PC-9 (cell line): ENCODE data around the gene LRRTM4. TPM values are rescaled to one million over a fixed set of nuclear protein-coding genes. Genes with fewer than 3 reads are reported as not detected.

Experiments
- BruUV-seq: library from RNA; stranded (reverse); fragments of 400-500 nt; replicated peaks from 2 replicates; lab custom pipeline; 2021; lab: Mats Ljungman, UMichigan
- CTCF ChIA-PET: fragments of 300-600 bp; sonication (Branson Sonifier 250); formaldehyde crosslinking; loops from one replicate; lab custom pipeline; 2022; ENCODE audit warnings: antibody characterized with exemption; lab: Charles Lee
- POLR2A ChIA-PET: fragments of 300-600 bp; sonication (Branson Sonifier 250); formaldehyde crosslinking; loops from one replicate; lab custom pipeline; 2022; ENCODE audit warnings: antibody characterized with exemption; ENCODE audit not compliant: unreplicated experiment; lab: Charles Lee
- DNase-seq, 2 experiments: peaks; one replicate each; pipeline versions ENCODE4 v3.0.0 to v3.0.0-alpha.2; 2015 to 2022; ENCODE audit warnings: mixed read lengths in 1 of 2
- H2AFZ ChIP-seq: fragments of 200-600 bp; sonication (generic); 2 replicates; pipeline ENCODE4 v1.8.1; 2017; ENCODE audit warnings: antibody characterized with exemption
- H3F3A ChIP-seq: fragments of 200-600 bp; sonication (generic); 2 replicates; pipeline ENCODE4 v1.8.1; 2017; ENCODE audit warnings: antibody characterized with exemption, mild to moderate bottlenecking, low read depth; ENCODE audit not compliant: insufficient read depth
- H3K27ac ChIP-seq: fragments of 200-600 bp; sonication (generic); 2 replicates; pipeline ENCODE4 v1.6.1; 2016; ENCODE audit warnings: mixed run types
- H3K27me3 ChIP-seq: fragments of 200-600 bp; sonication (generic); 2 replicates; pipeline ENCODE4 v1.6.1; 2016; ENCODE audit warnings: low read depth, mixed run types; ENCODE audit not compliant: insufficient read depth
- H3K36me3 ChIP-seq: fragments of 200-600 bp; sonication (generic); 2 replicates; pipeline ENCODE4 v1.6.1; 2016; ENCODE audit warnings: low read depth, mixed run types
- H3K4me1 ChIP-seq: fragments of 200-600 bp; sonication (generic); replicated peaks from 2 replicates; pipeline ENCODE4 v1.6.1; 2016; ENCODE audit warnings: mixed run types; ENCODE audit not compliant: insufficient read depth
- H3K4me2 ChIP-seq: fragments of 200-600 bp; sonication (generic); 2 replicates; pipeline ENCODE4 v1.6.1; 2017; ENCODE audit warnings: mixed run types
- H3K4me3 ChIP-seq: fragments of 200-600 bp; sonication (generic); 2 replicates; pipeline ENCODE4 v1.6.1; 2016; ENCODE audit warnings: mixed run types
- H3K79me2 ChIP-seq: fragments of 200-600 bp; sonication (generic); 2 replicates; pipeline ENCODE4 v1.6.1; 2017; ENCODE audit warnings: low read depth, mixed run types
- H3K9me2 ChIP-seq: fragments of 200-600 bp; sonication (generic); 2 replicates; pipeline ENCODE4 v1.8.1; 2017; ENCODE audit warnings: mild to moderate bottlenecking; ENCODE audit not compliant: insufficient read depth
- H3K9me3 ChIP-seq: fragments of 200-600 bp; sonication (generic); 2 replicates; pipeline ENCODE4 v1.8.1; 2016; ENCODE audit warnings: low read depth; ENCODE audit not compliant: insufficient read depth
- H4K20me1 ChIP-seq: fragments of 200-600 bp; sonication (generic); 2 replicates; pipeline ENCODE4 v1.8.1; 2017; ENCODE audit not compliant: insufficient read depth
- EZH2 ChIP-seq: fragments of 200-600 bp; sonication (generic); IDR thresholded peaks from 2 replicates; pipeline ENCODE4 v1.8.0; 2017; ENCODE audit warnings: antibody characterized with exemption, low read depth
- intact Hi-C: fragments of 100-400 bp; cut with micrococcal nuclease; formaldehyde crosslinking; loops from one replicate; pipeline ENCODE4 v1.10.0; 2022; ENCODE audit not compliant: unreplicated experiment
- total RNA-seq: library from RNA; stranded (reverse); gene quantifications from 2 replicates; pipeline ENCODE4 v1.2.3, GENCODE V29; 2021
- TF ChIP-seq, protein P1 (sequence below): fragments of 200-600 bp; sonication (generic); conservative IDR thresholded peaks from 2 replicates; pipeline ENCODE4 v1.6.1; 2017; ENCODE audit warnings: mixed run types, antibody characterized with exemption, mild to moderate bottlenecking, moderate library complexity

Gene LRRTM4
- total RNA-seq, 1 experiment from 2014 or later, result 2.2 TPM

DNA sequence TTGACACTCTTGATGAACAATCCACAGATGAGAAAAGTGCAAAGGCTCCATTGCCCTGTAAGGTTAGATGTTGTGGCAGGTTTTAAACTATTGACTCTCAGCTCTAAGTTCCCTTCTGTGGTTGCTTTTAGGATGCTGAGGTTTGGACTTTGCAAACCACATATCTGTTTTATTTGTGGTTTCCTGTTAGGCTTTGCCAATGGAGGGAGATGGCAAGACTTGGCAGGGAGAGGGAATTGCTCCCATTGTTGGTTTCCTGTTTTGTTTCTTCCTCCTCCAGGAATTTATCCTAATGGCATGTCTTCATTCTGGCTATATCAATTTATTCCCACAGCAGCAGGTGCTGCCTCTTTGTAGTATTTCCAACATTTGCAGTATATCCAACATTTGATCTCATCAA lies 772.3 kb downstream of the LRRTM4 start:
- H3K79me2 ChIP-seq, result no peaks in the 10 kb centered on the region
- no peak overlapping the region for H3K4me3 ChIP-seq
- no peaks in the 10 kb centered on the region for H3K4me1 ChIP-seq
- no peak overlapping the region for H2AFZ ChIP-seq
- no peak overlapping the region for H3K4me2 ChIP-seq
- intact Hi-C loops, result no loop called here
- no peak for TF ChIP-seq EZH2
- TF ChIP-seq, protein P1, sequence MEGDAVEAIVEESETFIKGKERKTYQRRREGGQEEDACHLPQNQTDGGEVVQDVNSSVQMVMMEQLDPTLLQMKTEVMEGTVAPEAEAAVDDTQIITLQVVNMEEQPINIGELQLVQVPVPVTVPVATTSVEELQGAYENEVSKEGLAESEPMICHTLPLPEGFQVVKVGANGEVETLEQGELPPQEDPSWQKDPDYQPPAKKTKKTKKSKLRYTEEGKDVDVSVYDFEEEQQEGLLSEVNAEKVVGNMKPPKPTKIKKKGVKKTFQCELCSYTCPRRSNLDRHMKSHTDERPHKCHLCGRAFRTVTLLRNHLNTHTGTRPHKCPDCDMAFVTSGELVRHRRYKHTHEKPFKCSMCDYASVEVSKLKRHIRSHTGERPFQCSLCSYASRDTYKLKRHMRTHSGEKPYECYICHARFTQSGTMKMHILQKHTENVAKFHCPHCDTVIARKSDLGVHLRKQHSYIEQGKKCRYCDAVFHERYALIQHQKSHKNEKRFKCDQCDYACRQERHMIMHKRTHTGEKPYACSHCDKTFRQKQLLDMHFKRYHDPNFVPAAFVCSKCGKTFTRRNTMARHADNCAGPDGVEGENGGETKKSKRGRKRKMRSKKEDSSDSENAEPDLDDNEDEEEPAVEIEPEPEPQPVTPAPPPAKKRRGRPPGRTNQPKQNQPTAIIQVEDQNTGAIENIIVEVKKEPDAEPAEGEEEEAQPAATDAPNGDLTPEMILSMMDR, result no peak
- ChIA-PET POLR2A (no interaction called here), CTCF (no interaction called here)
- no peaks in the 10 kb centered on the region for H3K27me3 ChIP-seq
- BruUV-seq, result no TSS peak
- H3K9me2 ChIP-seq, result no peaks in the 10 kb centered on the region
- H4K20me1 ChIP-seq, result no peaks in the 10 kb centered on the region
- no peaks in the 10 kb centered on the region for H3K9me3 ChIP-seq
- no peaks in the 10 kb centered on the region for H3K36me3 ChIP-seq
- no peak overlapping the region for H3K27ac ChIP-seq
- DNase-seq, result no peak
- no peaks in the 10 kb centered on the region for H3F3A ChIP-seq

DNA sequence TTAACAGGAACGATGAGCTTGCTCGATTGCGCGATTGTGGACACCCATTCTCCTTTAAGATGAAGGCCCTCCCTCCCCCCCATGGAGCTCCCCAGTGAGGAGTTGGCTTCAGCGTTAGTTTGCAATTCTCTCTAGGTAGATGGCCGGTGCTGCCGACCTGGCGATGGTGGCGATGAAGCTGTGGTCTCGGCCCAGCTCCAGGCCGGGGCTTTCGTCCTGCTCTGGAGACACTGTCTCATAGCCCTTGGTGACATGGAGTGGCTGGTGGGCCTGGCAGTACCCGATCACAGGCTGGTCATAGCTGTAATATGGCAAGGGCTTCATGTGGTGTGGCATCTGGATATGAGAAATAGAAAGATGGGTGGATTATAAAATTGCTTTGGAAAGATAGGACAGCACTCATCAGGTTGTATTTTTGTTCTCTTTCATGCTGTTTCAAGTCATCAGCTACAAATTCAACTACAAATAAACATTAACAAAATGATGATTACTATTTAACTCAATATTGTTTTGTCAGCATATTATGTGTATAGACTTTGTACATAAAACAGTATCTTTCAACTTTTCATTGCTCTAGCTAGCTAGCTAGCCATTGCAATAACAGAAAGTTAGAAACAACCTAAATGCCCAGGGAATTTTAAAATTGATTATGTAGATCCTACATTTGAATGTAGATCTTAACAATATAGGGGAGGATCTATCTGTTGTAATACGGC lies 773.4 kb downstream of the LRRTM4 start:
- intact Hi-C loops, result no loop called here
- POLR2A ChIA-PET, result no interaction called here

GRCh38 chr2:76745605-76746004 lies 776.6 kb downstream of the LRRTM4 start:
- TF ChIP-seq, protein P1, result no peak
- no peak for TF ChIP-seq EZH2
- H3K36me3 ChIP-seq, result no peaks in the 10 kb centered on the region
- H3K4me2 ChIP-seq, result no peak overlapping the region
- H4K20me1 ChIP-seq, result no peaks in the 10 kb centered on the region
- H3F3A ChIP-seq, result no peaks in the 10 kb centered on the region
- H3K4me1 ChIP-seq, result no peaks in the 10 kb centered on the region
- H3K4me3 ChIP-seq, result no peak overlapping the region
- intact Hi-C loops, result no loop called here
- H3K27me3 ChIP-seq, result no peaks in the 10 kb centered on the region
- BruUV-seq, result no TSS peak
- no peak overlapping the region for H2AFZ ChIP-seq
- H3K27ac ChIP-seq, result no peak overlapping the region
- POLR2A ChIA-PET, result no interaction called here
- CTCF ChIA-PET, result no interaction called here
- no peak for DNase-seq
- H3K79me2 ChIP-seq, result no peaks in the 10 kb centered on the region
- no peaks in the 10 kb centered on the region for H3K9me2 ChIP-seq
- no peaks in the 10 kb centered on the region for H3K9me3 ChIP-seq

More for the DNA sequence above, 773.4 kb downstream of the LRRTM4 start:
- no peak for TF ChIP-seq EZH2
- Histone ChIP-seq H3K9me2 (no peaks in the 10 kb centered on the region), H3K4me3 (no peak overlapping the region), H3K9me3 (no peaks in the 10 kb centered on the region), H2AFZ (no peak overlapping the region), H3K36me3 (no peaks in the 10 kb centered on the region), H3K27me3 (no peaks in the 10 kb centered on the region), H3K27ac (no peak overlapping the region), H3F3A (no peaks in the 10 kb centered on the region), H3K79me2 (no peaks in the 10 kb centered on the region), H3K4me1 (no peaks in the 10 kb centered on the region), H4K20me1 (no peaks in the 10 kb centered on the region), H3K4me2 (no peak overlapping the region)
- CTCF ChIA-PET, result no interaction called here
- BruUV-seq, result no TSS peak
- DNase-seq, result no peak
